VCaP (cell line): ENCODE data around the gene IFNG-AS1.

Experiments
- H3K27ac ChIP-seq: fragments of 450-650 bp; 2 replicates; pipeline ENCODE4 v1.5.1; 2017
- TF ChIP-seq, protein P1 (sequence below): fragments of 450-650 bp; conservative IDR thresholded peaks from 2 replicates; pipeline ENCODE4 v1.5.1; 2017; ENCODE audit warnings: mild to moderate bottlenecking, moderate library complexity

IFNG-AS1 gene

DNA sequence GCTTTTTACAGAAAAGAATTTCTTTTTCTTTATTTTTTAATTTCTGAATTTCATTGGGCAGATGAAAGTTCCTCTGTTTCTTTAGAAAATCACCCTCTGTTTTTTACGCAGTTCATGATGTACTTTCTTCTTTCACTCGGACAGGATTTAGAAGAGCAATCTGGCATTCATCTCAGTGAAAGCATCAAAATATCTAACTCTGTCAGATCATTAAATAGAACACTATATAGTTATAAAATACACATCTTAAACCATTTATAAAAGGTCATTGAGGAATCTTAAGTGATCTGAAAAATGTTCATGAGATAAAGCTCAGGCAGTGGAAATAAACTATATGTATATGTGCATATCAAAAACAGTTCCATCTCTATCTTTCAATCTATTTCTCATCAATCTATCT lies 3.9 kb downstream of the IFNG-AS1 start:
- TF ChIP-seq, protein P1, sequence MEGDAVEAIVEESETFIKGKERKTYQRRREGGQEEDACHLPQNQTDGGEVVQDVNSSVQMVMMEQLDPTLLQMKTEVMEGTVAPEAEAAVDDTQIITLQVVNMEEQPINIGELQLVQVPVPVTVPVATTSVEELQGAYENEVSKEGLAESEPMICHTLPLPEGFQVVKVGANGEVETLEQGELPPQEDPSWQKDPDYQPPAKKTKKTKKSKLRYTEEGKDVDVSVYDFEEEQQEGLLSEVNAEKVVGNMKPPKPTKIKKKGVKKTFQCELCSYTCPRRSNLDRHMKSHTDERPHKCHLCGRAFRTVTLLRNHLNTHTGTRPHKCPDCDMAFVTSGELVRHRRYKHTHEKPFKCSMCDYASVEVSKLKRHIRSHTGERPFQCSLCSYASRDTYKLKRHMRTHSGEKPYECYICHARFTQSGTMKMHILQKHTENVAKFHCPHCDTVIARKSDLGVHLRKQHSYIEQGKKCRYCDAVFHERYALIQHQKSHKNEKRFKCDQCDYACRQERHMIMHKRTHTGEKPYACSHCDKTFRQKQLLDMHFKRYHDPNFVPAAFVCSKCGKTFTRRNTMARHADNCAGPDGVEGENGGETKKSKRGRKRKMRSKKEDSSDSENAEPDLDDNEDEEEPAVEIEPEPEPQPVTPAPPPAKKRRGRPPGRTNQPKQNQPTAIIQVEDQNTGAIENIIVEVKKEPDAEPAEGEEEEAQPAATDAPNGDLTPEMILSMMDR, result no peak
- H3K27ac ChIP-seq, result peak overlapping the region; percentile 72

DNA sequence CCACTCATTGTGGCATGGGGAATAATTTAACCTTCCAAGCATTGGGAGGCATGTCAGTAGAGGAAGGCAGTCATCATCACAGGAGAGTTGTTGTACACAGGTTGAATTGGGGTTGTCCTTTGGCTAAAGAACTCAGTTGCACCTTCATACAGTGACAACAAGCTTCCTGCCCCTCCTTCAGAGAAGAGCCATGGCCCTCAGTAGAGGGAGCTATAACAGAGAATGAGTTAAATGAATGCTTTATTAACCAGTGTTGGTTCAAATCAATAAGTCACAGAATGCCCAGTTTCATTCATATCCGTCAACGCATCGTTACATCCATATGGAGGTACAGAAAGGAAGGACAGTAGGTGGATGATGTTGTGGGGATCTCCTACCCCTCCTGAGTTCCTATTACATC lies 4.8 kb downstream of the IFNG-AS1 start:
- TF ChIP-seq, protein P1, result no peak
- peak overlapping the region; percentile 72 for H3K27ac ChIP-seq

DNA sequence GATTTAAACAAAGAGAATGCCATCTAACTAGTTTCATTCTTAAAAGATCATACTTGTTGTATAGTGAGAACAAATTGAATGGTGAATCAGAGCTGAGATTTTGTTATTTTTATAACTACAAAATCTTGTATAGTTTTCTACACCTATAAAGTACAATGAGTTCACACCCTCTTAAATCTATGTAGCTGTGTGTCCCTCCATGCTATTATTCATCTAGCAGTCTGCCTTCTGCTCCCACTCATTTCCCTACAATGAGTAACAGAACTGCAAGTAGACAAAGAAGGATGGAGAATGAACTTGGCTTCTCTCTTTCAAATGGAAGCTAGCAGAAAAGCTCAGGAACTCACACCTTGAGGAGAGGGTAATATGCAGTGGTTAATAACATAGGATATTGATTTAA lies 7.1 kb downstream of the IFNG-AS1 start:
- TF ChIP-seq, protein P1, result no peak
- no peak overlapping the region for H3K27ac ChIP-seq

DNA sequence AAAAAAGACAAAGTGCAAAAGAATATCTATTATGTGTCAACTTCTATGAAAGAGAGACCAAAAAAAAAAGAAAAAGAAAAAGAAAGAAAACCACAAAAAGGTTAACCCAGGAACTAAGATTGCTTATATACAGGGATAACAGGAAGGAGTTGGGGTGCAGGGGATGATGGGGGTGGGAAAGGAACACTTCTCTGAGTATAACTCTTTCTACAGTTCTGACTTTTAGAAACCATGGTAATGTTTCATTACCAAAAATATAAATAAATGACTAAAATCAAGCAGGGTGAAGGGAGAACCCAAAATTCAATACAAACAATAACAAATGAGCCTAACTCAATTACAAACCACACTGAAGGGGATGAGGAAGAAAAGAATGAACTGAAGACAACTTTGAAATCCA lies 9.1 kb downstream of the IFNG-AS1 start:
- TF ChIP-seq, protein P1, result no peak
- H3K27ac ChIP-seq, result no peak overlapping the region

DNA sequence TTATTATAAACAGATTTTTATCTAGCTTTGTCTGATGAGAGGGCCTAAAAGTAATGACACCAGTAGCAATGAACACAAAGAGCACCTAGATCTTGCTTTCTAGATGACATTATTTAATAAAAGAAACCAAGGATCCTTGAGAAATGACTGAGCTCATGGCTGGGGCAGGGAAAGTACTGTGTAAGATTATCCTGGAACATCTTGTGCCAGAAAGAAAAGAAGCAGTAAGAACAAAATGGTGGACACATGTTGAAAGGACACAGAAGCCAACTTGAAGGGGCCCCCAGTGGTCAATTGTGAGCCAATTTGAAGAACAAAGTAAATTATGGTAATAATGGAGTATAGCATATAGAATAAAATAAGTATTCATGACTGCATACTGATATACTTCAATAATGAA lies 10.0 kb downstream of the IFNG-AS1 start:
- TF ChIP-seq, protein P1, result no peak
- no peak overlapping the region for H3K27ac ChIP-seq

DNA sequence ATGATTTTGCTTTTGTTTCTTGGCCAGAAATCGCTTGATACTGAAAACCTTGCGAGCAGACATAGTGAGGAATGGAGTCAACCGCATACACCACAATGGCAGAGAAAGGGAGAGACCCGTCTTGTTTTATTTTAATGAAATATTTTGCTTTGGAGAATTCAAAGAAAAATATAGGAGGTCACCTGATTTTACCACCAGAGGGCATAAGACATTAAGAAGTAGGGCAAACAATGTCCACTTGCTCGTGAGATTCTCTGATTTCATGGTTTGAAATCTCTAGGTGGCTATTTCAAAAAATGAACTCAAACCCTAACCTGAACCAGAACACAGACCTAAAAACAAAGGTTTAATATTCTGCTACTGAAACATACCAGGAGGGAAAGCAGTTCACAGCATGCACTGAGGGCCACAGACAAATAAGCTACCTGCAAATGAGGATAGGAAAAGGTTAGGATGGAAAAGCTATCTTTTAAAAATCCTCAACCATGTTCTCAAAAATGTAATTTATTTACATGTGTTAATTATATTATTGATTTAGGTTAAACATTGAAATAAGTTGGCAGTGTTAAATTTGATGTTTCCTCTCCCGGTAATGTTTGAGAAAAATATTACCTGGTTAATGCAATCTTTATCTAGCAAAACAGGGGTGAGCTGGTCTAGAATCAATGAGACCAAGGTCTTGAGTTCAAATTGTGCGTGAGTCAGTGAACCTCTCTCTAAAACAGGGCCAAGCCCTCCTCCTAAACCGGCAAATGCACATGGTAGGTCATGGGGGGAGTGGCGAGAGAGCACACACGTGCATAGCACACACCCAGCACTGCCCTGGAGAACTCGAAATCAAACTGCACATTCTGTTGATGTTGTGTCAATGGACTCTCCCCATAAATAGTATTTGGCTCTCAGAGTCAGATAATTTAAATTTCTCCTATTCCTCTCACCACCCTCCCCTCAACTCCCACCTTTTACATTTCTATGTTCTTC lies 12.5 kb downstream of the IFNG-AS1 start:
- TF ChIP-seq, protein P1, result peak; percentile 81
- no peak overlapping the region for H3K27ac ChIP-seq

DNA sequence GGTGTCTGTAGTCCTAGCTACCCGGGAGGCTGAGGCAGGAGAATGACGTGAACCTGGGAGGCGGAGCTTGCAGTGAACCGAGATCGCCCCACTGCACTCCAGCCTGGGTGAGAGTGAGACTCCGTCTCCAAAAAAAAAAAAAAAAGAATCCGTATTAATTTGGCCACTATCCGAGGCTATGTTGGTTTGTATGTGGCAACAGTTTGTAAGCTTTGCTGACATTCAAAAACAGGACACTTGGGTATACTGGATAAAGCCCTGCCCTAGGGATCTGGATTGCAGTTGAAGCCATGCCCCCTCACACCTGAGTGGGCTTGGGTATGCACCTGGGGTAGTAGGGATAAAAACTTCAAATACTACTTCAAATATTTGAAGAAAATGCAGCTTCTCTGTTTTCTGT lies 14.5 kb downstream of the IFNG-AS1 start:
- no peak overlapping the region for H3K27ac ChIP-seq
- TF ChIP-seq, protein P1, result no peak
